Epithelial cell of proximal tubule (primary cell): ENCODE data around the gene RSAD2. TPM values are rescaled to one million over a fixed set of nuclear protein-coding genes. Genes with fewer than 3 reads are reported as not detected.
"Not testable (repeated sequence)": the region's sequence is repeated elsewhere in the genome, so short reads cannot be mapped to it uniquely, and the experiment has no call there.

ENCODE experiments used
- DNase-seq: peaks from one replicate; pipeline ENCODE4 v3.0.0-alpha.2; 2011; ENCODE audit warnings: low read depth
- H3K4me3 ChIP-seq: 2 replicates; pipeline ENCODE4 v1.5.1; 2011; ENCODE audit warnings: low read depth, mild to moderate bottlenecking, low read length
- total RNA-seq: library from RNA; depleted of rRNA; stranded (reverse); fragments of >200 nt; gene quantifications from 2 replicates; pipeline ENCODE4 v1.2.3, GENCODE V29; 2015
- TF ChIP-seq, protein P1 (sequence below): conservative IDR thresholded peaks from 2 replicates; pipeline ENCODE4 v1.5.1; 2012; ENCODE audit warnings: low read depth, mild to moderate bottlenecking, low read length

The RSAD2 gene
- total RNA-seq, 1 donor from 2014 or later = under 0.01 TPM

DNA sequence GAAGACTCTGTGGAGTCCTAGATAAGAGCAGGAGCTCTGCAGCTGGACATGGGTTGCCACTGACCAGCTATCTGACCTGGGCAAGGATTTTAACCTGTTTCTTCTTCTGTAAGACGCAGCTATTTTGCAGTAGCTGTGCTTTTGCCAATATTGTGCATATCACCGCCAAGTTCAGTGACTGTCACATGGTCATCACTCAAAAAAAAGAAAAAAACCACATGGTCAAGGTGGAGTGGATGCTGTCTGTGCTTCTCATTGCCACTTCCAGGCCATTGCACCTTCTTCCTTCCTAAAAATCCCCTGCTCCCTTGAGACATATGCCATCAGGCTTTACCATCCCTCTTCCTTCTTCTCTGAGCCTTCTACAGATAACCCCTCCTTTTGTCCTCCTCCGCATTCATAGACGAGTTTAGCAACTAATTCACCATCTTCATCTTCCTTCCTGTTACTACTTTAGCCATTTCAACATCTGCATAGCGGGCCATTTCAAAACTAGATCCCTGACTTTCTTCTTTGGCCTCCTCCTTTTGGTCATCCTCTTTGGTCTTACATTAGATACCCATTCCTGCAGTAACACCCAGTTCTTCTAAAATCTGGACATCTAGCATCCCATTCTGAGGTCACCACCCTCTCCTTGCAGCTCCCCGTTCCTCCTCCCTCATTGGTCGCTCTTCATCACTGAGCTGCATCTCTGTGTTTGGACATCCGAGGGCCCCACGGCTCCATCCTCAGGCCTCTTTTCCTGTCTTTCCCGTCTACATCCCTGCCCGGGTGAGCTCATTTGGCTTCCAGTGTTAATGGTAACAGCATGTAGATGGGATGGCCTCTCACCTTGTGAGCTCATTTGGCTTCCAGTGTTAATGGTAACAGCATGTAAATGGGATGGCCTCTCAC lies 57.4 kb downstream of the RSAD2 start:
- no peak overlapping the region for H3K4me3 ChIP-seq
- DNase-seq = no peak
- TF ChIP-seq, protein P1, sequence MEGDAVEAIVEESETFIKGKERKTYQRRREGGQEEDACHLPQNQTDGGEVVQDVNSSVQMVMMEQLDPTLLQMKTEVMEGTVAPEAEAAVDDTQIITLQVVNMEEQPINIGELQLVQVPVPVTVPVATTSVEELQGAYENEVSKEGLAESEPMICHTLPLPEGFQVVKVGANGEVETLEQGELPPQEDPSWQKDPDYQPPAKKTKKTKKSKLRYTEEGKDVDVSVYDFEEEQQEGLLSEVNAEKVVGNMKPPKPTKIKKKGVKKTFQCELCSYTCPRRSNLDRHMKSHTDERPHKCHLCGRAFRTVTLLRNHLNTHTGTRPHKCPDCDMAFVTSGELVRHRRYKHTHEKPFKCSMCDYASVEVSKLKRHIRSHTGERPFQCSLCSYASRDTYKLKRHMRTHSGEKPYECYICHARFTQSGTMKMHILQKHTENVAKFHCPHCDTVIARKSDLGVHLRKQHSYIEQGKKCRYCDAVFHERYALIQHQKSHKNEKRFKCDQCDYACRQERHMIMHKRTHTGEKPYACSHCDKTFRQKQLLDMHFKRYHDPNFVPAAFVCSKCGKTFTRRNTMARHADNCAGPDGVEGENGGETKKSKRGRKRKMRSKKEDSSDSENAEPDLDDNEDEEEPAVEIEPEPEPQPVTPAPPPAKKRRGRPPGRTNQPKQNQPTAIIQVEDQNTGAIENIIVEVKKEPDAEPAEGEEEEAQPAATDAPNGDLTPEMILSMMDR = no peak

DNA sequence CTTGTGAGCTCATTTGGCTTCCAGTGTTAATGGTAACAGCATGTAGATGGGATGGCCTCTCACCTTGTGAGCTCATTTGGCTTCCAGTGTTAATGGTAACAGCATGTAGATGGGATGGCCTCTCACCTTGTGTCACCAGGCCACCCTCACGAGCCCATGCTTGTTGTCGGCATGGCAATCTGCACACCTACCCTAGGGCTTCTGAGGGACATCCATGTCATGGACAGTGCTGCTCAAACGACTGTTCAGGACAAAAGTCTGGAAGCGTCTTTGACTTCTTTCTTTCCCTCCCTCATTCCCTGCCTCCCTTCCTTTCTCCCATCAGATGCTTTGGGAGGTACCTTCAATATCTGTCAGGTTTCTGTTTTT lies 58.1 kb downstream of the RSAD2 start:
- H3K4me3 ChIP-seq, DNase-seq: not testable (repeated sequence)

DNA sequence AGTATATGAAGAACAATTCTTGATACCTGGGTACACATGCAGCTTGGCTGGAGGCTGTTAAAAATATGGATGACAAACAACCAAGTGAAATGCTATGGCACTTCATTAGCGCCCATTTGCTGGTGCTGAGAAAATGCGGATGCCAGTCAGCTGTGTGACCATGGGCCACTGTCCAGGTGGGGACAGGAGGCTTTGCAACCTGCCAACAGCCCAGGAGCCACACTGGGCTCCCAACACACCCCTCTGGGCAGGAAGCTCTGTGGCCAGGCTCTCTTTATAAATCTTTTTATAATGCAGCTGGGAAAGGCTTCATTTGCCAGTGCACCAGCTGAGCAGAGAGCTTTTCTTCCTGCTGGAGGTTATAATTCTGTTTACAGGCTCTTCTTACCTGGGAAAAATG lies 59.6 kb downstream of the RSAD2 start:
- H3K4me3 ChIP-seq = no peak overlapping the region
- no peak for DNase-seq
- TF ChIP-seq, protein P1 = no peak

DNA sequence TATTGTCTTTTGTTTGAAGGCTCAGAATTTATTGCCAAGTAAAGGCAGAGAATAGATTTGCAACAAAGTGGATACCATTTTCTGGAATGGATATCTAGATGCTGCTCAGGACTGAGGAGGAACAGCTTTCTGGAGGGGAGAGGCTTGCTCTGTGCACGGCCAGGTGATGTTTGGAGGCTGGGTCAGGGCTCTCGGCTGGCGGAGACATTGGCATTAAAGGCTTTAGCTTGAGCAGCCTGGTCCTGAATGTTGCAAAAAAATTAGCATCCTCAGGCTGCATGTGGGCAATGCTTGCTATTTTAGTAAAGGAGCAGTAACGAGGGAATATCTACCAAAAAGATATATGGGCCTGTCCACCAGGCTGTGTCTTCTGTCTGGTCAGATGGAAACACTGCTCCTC lies 60.0 kb downstream of the RSAD2 start:
- no peak for DNase-seq
- TF ChIP-seq, protein P1 = no peak
- H3K4me3 ChIP-seq = no peak overlapping the region

DNA sequence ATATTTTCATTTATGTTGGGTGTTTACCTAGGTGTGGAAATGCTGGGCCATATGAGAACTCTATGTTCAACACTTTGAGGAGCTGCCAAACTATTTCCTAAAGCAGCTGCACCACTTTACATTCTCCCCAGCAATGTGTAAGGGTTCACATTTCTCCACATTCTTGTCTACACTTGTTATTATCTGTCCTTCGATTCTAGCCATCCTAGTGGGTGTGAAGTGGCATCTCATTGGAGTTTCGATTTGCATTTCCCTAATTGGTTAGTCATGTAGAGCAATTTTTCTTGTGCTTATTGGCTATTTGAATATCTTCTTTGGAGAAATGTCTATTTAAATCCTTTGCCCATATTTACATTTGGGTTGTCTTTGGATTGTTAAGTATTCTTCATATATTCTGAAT lies 61.5 kb downstream of the RSAD2 start:
- no peak for DNase-seq
- TF ChIP-seq, protein P1 = no peak
- no peak overlapping the region for H3K4me3 ChIP-seq

DNA sequence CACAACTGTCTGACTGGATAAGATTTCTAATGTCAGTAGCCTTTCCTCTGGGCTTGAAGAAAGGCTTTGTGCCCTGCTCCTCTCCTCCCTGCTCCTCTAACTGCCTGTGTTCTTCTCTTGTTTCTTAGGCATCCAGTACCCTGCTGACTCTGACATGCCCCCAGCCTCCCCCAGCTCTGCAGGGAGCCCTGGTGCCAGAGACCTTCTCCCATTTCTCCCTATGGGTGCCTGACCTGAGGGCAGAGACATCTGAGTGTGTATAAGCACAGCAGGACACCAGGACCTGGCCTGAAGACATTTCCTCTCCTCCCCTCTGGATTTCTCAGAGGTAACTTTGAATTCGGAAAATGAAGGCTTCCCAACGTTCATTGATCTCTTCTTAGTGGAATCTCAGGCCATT lies 63.2 kb downstream of the RSAD2 start:
- no peak overlapping the region for H3K4me3 ChIP-seq
- DNase-seq = no peak
- TF ChIP-seq, protein P1 = no peak

DNA sequence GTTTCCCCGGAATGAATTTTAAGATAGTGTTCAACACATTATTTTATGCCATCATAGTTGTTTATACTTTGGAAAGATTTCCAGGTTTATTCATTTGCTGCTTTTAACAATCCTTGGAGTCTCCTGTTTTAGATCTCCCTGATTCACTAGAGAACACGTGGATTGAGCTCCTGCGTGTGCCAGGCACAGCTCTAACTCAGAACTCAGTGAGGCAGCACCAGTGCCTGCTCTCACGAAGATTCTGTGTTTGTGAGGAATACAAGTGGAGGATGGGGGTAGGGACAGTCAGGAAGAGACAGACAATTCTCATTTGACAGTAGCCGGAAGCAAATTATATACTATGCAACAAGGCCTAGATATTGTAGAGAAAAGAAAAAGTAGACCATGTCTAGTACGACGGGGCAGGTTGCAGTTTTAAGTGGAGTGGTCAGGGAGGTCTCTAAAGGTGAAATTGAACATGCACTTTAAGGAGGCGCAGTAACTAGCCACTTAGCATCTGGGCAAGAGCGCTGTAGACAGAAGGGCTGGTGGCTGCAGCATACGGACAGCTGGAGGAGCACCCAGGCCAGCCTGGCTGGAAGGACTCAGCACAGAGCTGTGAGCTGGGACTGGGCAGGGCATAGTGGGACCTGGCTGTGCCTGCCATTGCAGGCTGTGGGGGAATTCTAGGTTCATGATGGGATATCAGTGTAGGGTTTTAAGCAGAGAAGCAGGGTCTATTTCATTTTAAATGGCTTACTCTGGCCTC lies 63.9 kb downstream of the RSAD2 start:
- no peak overlapping the region for H3K4me3 ChIP-seq
- DNase-seq = no peak
- TF ChIP-seq, protein P1 = no peak
